GM23248 (cell line): ENCODE results near the gene C1orf167.

ENCODE experiments used
- EZH2 ChIP-seq: fragments of 200-600 bp; sonication (generic); IDR thresholded peaks from 2 replicates; pipeline ENCODE4 v1.6.1; 2018; ENCODE audit warnings: antibody characterized with exemption, mild to moderate bottlenecking; ENCODE audit not compliant: insufficient read depth, poor library complexity, severe bottlenecking
- EZH2phosphoT487 ChIP-seq: fragments of 200-600 bp; sonication (generic); IDR thresholded peaks from 2 replicates; pipeline ENCODE4 v1.6.1; 2018; ENCODE audit warnings: antibody characterized with exemption, moderate library complexity, mild to moderate bottlenecking, low read depth; ENCODE audit not compliant: insufficient read depth

DNA sequence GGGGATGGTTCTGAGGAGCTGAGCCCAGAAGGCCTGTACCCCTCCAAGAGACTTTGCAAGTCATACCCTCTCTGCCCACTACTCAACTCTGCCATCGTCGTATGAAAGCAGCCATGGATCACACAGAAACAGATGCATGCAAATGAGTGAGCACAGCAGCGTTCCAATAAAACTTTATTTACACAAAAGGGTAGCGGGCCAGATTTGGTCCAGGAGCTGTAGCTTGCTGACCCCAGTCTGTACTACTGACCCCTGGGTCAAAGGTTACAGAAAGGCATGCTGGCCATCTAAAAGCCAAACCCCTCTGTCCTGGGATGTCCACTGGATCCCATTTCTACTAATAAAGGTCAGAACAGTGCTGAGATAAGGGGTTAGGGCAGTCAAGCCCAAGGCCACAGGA lies 34.9 kb upstream of the C1orf167 start:
- TF ChIP-seq EZH2 (no peak), EZH2phosphoT487 (no peak)
